OCI-LY7 (cell line): ENCODE data around the gene WDFY3.

Experiments used
- CTCF ChIP-seq: fragments of 200-600 bp; sonication (generic); conservative IDR thresholded peaks from 2 replicates; pipeline ENCODE4 v1.5.1; 2014; ENCODE audit warnings: mild to moderate bottlenecking, antibody characterized with exemption, low read length, moderate library complexity, mixed read lengths
- EZH2phosphoT487 ChIP-seq: fragments of 200-600 bp; sonication (generic); IDR thresholded peaks from 2 replicates; pipeline ENCODE4 v1.6.1; 2018; ENCODE audit warnings: low read depth, borderline replicate concordance, mild to moderate bottlenecking, mixed run types, antibody characterized with exemption, low read length, moderate library complexity, mixed read lengths

- TF ChIP-seq CTCF (no peak), EZH2phosphoT487 (no peak)
Measured at GRCh38 chr4:84730375-84730774, 236.1 kb downstream of the WDFY3 start.
